Activated gamma-delta T cell treated with Interleukin-2 at 50 U/mL for 16 hours (primary cell): ENCODE measurements around the gene LAIR1.
A peak's percentile ranks its signal among the peaks of the same experiment; 100 is the strongest.
"Not testable (repeated sequence)": the region's sequence is repeated elsewhere in the genome, so short reads cannot be mapped to it uniquely, and the experiment has no call there.

ENCODE experiments used
- DNase-seq: peaks from one replicate; pipeline ENCODE4 v3.0.0-alpha.2; 2020

The LAIR1 gene, protein sequence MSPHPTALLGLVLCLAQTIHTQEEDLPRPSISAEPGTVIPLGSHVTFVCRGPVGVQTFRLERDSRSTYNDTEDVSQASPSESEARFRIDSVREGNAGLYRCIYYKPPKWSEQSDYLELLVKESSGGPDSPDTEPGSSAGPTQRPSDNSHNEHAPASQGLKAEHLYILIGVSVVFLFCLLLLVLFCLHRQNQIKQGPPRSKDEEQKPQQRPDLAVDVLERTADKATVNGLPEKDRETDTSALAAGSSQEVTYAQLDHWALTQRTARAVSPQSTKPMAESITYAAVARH

DNA sequence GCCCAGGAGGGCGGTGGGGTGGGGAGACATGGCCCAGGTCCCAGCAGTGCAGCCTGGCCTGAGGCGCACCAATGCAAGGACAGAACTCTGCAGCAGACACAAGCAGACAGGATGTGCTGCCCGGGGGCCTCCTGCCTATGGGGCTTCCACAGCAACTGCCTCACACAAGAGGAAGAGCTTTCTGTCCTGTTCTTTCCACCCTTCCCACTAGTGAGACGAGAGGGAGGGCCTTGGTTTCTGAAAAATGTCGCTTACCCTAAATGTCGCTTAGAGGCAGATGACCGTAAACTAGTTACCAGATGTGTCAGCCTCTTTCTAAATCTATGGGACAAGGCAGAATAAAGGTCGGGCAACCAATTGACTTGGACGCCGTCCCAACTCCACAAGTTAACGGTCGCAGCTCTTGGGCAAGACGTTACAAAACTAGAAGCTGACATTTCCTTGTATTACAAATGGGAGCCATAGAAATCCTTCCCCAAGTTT lies at the start of gene LAIR1:
TSS of gene LAIR1 (minus strand) at position 157 of the 483 bp plus-strand sequence. CDS start at position 30, 127 bp downstream.
- peak; percentile 60 for DNase-seq

DNA sequence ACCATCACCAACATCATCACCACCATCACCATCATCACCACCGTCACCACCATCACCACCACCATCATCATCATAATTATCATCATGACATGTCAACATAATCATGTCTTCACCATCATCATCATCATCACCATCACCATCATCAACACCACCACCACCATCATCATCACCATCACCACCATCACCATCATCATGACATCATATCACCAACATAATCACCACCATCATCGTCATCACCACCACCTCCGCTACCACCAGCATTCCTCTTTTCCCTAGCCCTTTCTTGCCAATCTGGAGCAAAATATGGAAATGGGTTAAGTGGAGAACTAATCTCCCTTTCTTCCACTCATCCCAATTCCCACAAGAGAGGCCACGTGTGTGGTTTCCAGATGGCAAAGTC lies 49.4 kb upstream of the LAIR1 start:
- DNase-seq: no peak

DNA sequence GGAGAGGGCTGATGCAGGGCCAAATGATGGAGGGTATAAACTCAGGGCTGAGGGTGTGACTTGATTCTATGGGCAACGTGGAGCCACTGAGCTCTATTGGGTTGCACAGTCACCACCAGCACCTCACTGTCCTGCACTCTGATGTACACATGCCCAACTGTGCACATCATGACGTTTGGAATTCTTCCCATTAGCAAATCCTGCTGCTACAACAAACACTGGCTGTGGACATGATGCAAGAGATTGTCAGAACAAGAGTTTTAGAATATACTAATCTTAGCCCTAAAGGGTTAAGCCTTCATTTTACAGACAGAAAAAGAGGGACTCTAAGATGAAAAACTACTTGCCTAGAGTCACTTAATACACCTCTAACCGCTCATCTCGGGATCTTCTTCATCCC lies 48.1 kb upstream of the LAIR1 start:
- DNase-seq: no peak

DNA sequence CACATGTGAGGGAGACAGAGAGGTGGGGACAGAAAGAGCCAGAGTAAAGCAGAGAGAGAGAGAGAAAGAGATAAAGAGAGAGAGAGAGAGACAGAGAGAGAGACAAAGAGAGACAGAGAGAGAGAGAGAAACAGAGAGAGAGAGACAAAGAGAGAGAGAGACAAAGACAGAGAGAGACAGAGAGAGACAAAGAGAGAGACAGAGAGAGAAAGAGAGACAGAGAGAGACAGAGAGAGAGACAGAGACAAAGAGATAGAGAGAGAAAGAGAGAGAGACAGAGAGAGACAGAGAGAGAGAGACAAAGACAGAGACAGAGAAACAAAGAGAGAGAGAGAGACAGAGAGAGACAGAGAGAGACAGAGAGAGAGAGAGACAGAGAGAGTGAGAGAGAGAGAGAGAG lies 46.3 kb upstream of the LAIR1 start:
- DNase-seq: no peak

DNA sequence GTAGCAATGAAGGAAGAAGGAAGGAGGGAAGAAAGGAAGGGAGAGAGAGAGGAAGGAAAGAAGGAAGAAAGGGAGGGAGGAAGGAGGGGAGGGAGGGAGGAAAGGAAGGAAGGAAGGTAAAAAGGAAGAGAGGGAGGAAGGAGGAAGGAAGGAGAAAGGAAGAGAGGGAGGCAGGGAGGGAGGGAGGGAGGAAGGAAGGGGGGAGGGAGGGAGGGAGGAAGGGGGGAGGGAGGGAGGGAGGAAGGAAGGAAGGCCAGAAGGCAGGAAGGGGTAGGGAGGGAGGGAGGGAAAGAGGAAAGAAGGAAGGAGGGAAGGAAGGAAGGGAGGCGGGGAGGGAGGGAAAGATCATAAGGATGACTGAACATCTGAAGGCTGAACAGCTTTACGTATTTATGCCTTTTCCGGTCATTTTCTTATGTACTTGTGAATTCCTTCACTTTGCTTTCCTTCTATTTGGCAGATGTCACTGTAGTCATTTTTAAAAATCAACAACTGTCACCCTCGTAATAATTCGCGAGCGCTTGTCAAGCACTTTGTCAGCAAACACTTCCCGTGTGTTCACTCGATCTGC lies 43.8 kb upstream of the LAIR1 start:
- DNase-seq: no peak

DNA sequence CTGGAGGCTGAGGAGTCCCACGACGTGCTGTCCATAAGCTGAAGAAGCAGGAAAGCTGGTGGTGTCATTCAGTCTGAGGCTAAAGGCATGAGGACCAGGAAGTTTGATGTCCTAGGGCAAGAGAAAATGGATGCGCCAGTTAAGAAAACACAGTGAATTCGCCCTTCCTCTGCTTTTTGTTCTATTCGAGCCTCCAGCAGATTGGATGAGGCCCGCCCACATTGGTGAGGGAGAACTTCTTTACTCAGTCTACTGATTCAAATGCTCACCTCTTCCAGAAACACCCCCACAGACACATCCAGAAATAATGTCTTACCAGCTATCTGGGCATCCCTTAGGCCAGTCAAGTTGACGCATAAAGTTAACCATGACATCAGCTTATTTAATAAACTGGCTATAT lies 43.0 kb upstream of the LAIR1 start:
- DNase-seq: no peak

DNA sequence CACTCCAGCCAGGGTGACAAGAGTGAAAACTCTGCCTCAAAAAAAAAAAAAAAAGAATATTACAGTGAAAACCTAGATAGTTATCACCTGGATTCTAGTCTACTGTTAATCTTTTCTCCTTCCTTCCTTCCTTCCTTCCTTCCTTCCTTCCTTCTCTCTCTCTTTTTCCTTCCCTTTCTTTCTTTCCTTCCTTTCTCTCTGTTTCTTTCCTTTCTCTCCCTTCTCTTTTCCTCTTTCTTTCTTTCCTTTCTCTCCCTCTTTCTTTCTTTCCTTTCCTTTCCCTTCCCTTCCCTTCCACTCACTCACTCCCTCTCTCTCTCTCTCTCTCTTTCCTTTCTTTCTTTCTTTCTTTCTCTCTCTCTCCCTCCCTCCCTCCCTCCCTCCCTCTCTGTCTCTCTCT lies 40.9 kb upstream of the LAIR1 start:
- no peak for DNase-seq

DNA sequence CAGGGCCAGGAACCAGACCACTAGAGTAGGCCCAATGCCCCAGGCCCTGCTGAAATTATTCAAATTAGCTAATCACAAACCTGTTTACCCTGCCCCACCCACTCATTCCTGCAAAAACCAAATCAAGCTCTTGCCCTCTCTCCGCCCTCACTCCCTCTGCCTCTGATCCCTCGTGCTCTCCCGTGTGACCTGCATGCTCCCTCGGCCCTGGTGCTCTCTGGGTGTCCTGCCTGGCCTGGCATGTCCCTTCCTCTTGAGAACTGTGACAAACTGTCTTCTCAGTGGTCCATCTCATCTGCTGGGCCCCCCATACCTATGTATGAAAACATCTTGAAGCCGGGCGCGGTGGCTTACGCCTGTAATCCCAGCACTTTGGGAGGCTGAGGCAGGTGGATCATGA lies 38.3 kb upstream of the LAIR1 start:
- no peak for DNase-seq

DNA sequence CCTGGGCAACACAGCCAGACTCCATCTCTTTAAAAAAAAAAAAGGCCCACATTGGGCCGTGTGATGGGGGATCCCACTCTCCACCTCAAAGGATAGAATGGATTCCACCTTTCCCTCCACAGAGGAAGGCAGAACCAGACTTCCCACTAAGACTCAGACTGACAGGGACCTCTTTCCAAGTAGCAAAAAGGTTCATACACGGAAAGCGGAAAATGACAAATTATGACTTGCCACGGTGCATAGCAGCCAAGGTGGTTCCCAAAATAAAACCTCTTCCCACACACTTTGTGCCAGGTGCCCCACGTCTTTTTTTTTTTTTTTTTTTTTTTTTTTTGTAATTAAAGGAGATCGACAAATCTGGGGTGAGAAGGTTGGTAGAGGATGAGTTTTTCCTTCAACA lies 36.2 kb upstream of the LAIR1 start:
- DNase-seq: no peak

DNA sequence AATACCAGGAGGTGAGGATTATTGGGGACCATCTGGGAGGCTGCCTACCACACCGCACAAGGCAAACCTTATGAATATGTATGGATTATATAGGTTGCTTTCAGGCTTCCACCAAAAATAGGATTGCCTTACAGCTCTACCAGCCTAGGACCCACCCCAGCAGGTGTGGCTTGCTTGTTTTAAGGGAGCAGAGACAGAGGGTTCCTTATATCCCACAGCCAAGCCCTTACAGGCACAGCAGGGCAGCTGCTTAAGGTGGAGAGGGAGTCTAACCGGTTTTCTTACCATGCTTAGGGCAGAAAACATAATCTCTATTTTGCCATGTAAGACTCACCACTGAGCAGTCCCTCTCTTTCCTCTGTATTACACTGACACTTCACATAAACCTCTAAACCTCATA lies 34.5 kb upstream of the LAIR1 start:
- no peak for DNase-seq

DNA sequence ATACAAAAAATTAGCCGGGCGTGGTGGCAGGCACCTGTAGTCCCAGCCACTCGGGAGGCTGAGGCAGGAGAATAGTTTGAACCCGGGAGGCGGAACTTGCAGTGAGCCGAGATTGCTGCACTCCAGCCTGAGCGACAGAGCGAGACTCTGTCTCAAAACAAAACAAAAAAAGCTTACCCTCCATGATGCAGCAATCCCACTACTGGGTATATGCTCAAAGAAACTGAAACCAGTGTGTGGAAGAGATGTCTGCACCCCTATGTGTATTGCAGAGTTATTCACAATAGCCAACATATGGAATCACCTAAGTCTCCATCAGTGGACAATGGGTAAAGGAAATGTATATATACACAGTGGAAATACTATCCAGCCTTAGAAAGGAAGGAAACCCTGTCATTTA lies 31.0 kb upstream of the LAIR1 start:
- no peak for DNase-seq

DNA sequence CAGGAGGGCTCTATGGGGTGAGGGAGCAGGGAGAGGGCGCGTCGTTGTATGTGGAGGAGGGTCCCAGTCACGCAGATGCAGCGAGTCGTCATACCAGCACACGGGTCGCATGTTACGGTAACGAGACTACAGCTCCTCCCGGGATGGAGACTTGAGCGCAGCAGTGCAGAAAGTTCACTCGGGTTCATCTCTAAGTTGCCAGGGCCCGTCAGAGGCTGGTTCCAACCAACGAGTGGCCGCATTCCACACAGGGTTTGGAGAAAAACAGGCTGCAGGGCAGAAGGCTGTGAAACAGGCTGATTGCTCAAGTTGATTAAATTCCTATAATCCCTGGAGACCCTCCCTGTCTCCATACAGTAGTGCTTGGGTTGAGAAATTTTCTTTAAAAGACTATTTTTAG lies 28.6 kb upstream of the LAIR1 start:
- DNase-seq: no peak

DNA sequence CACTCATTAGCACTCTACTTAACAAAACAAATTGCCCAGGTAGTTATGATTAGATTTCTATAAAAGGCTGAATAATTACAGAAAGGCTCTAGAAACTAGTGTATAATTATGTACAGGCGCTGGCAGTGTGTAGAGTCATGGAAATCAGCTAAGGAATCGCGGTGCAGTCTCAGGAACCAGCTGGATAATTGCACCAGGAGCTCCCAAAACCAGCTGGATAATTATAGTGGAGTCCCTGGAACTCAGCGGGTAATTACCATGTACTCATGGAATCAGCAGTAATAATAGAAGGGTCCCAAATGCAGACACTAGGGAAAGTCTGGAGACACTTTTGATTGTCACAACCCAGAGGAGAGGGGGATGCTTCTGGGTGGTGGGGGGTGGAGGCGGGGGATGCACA lies 27.4 kb upstream of the LAIR1 start:
- no peak for DNase-seq

DNA sequence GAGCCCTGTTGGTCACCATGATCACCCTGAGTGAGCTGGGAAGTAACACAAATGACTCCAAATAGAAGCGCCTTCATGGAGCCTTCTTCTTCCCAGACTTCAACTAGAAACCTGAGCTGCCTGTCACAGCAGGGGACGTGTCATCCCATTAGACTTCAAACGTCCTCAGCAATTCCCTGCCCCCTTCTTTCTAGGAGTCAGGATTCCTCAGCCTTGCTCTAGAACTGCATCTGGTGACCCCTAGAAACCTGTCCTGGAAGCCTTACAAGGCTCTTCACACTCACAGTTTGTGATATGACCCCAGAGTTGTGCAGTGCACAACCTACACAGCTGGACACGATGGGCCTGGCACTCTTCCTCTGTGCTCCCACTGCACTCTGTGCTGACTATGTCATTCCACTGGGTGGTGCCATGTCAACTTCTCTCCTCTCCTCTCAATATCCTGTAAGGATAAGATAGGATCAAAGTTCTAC lies 26.9 kb upstream of the LAIR1 start:
- no peak for DNase-seq

DNA sequence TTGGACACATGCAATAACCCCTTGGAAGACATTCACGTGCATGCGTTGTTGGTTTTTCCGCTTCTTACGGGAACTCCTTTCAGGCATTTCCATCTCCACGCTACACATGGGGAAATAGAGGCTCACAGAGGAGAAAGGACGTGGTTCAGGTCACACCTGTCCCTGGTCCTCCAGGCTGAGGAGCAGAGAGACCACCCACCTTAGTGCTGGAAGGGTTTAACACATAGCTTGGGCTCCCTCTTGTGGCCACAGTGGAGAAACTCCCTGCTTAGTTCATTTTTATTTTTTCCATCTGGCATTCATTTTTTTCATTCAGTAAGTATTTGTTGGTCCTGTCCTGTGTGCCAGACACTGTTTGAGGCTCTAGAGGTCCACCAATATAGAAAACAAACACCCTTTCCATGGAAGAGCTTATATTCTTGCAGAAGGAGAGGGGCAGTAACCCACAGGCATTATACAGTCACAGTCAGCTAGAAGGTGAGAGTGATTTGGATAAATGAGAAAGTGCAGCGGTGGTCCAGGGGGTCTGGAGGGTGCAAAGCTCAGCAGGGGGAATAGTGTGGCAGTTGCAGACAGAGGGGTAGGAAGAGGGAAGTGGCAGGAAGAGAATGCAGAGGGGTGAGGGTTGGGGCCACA lies 26.3 kb upstream of the LAIR1 start:
- peak; percentile 75 for DNase-seq

DNA sequence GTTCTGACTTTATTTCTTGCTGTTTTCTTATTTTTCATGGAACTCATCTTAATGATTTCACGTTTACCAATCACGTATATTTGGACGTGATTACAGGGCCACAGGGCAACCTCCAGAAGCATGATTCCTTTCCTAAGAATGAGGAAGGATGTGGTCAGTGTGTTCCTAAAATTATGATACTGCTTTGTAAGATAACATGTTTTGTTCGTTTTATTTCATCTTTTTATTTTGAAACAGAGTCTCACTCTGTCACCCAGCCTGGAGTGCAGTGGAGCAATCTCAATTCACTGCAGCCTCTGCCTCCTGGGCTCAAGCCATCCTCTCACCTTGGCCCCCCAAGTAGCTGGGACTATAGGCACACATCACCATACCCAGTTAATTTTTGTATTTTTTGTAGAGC lies 24.8 kb upstream of the LAIR1 start:
- DNase-seq: no peak

DNA sequence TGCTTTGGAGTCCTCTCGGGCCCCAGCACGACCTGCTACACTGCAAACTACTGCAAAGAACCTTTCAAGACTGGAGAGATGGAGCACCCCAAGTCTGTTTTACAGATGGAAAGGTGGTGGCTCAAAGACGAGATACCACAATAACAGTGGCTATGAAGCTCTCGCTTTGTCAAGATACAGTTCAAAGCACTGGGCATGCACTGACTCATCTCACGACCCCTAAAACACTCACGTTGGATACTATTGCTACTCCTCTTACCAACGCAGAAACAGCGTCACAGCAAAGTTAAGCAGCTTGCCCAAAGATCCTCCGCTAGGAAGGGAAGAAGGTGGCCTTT lies 24.0 kb upstream of the LAIR1 start:
- no peak for DNase-seq

DNA sequence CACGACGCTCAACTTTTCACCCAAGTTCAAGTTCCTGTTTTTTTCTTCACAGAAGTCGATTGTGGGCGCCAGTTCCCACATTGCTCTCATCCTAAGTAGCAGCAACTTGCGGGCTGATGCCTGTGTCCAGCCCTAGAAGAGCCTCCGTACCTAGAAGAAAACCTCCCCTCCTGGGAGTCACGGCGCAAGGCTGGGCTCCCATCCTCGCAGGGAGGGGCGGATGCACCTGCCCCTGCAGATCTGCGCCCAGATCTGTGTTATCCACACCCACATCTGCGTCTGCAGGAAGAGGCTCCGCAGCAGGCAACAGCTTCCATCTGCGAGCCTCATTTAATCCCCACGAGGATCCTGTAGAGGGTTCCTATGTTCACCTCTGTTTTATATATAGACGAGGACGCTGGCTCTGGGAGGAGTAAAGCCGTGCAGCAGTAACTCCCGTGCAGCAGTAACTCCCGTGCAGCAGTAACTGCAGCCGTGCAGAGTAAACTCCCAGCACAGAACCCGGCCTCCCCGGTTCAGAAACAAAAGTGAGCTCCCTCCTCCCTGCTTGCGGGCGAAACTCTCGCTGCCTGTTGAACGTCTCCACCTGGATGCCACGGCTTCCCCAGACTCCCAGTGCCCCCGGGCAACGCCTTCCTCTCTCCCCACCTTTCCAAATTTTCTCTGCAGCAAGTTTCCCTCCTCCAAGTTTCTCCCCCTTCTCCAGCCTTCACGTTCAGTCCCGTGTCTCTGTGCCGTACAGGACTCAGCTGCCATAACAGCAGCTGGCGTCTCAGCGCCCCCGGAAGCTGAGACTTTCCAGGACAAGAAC lies 23.5 kb upstream of the LAIR1 start:
- DNase-seq: peak; percentile 42

DNA sequence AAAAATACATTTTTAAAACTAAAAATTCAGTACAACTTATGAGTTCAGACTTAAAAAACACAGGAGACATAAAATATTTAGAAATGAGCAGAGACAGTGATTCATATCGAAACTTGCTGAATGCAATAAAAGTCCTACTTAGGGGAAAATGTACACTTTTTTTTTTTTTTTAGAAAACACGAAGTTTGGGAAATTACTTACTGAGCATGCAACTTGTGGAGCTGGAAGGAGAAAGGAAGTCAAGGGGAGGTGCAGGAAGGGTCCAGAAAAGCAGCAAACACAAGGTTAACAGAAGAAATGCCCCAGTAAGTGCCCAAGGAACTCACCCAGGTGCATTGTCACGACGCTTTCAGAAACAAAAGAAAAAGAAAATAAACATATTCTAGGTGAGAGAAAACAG lies 18.6 kb upstream of the LAIR1 start:
- DNase-seq: no peak

DNA sequence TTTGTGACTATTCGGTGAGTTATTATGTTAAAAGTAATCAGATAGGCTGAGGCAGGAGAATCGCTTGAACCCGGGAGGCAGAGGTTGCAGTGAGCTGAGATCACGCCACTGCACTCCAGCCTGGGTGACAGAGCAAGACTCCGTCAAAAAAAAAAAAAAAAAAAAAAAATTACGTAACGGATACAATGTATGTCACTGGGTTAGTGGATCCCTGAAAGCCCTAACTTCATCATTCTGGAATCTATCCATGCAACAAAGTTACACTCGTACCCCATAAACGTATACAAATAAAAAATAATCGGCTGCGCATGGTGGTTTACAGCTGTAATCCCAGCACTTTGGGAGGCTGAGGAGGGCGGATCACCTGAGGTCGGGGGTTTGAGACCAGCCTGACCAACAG lies 17.3 kb upstream of the LAIR1 start:
- DNase-seq: not testable (repeated sequence)

DNA sequence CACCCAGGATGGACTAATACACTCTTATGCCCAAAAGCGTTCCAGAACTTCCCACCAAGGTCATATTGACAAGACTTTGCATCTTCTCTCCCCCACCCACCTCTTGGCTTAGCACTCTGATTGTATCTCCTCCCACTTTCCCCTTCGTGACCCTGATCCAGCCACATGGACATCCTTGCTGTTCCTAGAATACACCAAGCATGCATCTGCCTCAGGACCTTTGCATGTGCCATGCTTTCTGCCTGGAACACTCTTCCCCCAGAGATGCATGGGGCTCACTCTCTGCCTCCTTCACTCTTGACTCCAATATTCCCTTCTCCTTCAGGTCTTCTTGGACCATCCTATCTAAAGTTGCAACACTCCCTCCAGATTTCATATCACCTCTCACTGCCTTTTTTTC lies 16.2 kb upstream of the LAIR1 start:
- DNase-seq: no peak

DNA sequence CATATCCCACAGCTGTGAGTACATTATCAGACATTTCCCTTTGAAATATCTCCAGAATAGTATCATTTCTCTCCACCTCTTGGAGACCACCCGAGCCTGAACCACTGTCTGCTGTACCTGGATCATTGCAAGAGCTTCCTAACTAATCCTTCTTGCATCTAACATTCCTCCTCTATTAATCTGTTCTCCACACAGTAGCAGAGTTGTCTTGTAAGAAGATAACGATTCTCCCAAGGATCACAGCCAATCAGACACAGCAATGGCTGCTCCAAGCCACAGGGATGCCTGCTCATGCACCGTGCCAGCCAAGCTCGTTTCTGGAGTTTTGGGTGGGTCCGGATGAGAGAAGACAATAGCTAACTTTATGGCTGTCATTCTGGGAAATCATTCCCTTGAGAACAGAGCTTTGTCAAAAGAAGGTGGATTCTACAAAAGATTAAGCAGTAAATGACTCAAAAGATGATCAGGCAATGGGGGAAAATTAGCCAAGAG lies 14.5 kb upstream of the LAIR1 start:
- DNase-seq: no peak

DNA sequence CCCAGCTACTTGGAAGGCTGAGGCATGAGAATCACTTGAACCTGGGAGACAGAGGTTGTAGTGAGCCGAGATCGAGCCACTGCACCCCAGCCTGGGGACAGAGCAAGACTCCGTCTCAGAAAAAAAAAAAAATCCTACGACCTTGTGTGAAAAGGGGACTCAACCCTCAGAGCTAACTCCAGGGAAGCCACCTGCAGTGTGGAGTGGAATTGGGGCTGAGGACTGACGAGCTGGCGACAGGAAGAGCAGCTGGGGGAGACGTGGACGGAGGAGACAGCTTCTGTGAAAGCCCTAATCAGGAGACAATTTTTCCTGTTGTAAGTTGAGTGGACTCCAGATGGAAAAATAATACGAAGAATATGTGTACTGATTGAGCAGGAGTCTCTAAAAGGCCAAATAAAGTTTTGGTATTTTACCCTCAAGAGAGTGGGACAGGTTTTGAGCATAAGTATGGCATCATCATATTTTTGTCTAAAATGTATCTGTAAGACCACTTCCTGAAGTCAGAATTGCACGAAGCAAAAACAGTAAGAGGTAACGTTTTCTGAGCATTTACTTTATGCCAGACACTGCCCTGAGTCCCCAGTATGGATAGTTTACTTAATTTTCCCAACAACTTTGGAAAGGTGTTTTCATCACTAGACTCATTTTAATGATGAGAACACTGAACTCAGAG lies 12.0 kb upstream of the LAIR1 start:
- no peak for DNase-seq
